H1 (cell line): ENCODE measurements around the gene RPE.

ENCODE experiments used
- JUND ChIP-seq: IDR thresholded peaks from 2 replicates; pipeline ENCODE4 v1.6.1; 2011; ENCODE audit warnings: mild to moderate bottlenecking, improper control_type of control experiment, low read length
- MAFK ChIP-seq: IDR thresholded peaks from 2 replicates; pipeline ENCODE4 v1.6.1; 2012; ENCODE audit warnings: low read depth, mild to moderate bottlenecking, improper control_type of control experiment, low read length
- POLR2A ChIP-seq, 2 experiments: IDR thresholded peaks; 1 replicate in 1 of 2; 2 replicates in 1 of 2; pipeline ENCODE4 v1.6.1; 2011; ENCODE audit warnings: low read depth in 2 of 2, low read length in 2 of 2, mild to moderate bottlenecking in 2 of 2; ENCODE audit errors: control extremely low read depth in 1 of 2
- POLR2AphosphoS5 ChIP-seq: IDR thresholded peaks from 2 replicates; pipeline ENCODE4 v1.6.1; 2011; ENCODE audit warnings: low read depth, low read length
- RAD21 ChIP-seq, 2 experiments: IDR thresholded peaks in 1 of 2; conservative IDR thresholded peaks in 1 of 2; 2 replicates each; pipeline ENCODE4 v1.6.1; 2011; ENCODE audit warnings: low read depth in 2 of 2, low read length in 2 of 2, improper control_type of control experiment in 1 of 2, inconsistent platforms in 1 of 2, mild to moderate bottlenecking in 1 of 2, moderate library complexity in 1 of 2
- SAP30 ChIP-seq: fragments of 300-600 bp; sonication (generic); IDR thresholded peaks from 2 replicates; pipeline ENCODE4 v1.7.1; 2012; ENCODE audit warnings: low read length, moderate library complexity, mild to moderate bottlenecking, inconsistent platforms; ENCODE audit not compliant: insufficient read depth, insufficient replicate concordance
- SP1 ChIP-seq: IDR thresholded peaks from 2 replicates; pipeline ENCODE4 v1.6.1; 2011; ENCODE audit warnings: low read depth, low read length
- TAF1 ChIP-seq: IDR thresholded peaks from 2 replicates; pipeline ENCODE4 v1.6.1; 2011; ENCODE audit warnings: mild to moderate bottlenecking, low read depth, low read length
- TCF12 ChIP-seq: IDR thresholded peaks from 2 replicates; pipeline ENCODE4 v1.6.1; 2011; ENCODE audit warnings: low read depth, mild to moderate bottlenecking, low read length
- YY1 ChIP-seq: IDR thresholded peaks from 2 replicates; pipeline ENCODE4 v1.6.1; 2011; ENCODE audit warnings: low read depth, mild to moderate bottlenecking, low read length
- TF ChIP-seq, protein P1 (sequence below), 3 experiments: IDR thresholded peaks; 1 replicate in 2 of 3; 2 replicates in 1 of 3; pipeline versions ENCODE4 v1.5.1 to v1.6.1; 2011; ENCODE audit warnings: low read length in 3 of 3, mild to moderate bottlenecking in 3 of 3, inconsistent platforms in 2 of 3, low read depth in 1 of 3, moderate library complexity in 1 of 3; ENCODE audit not compliant: insufficient read depth in 1 of 3; ENCODE audit errors: control extremely low read depth in 1 of 3
- TF ChIP-seq, protein P2 (sequence below): IDR thresholded peaks from 2 replicates; pipeline ENCODE4 v1.6.1; 2011; ENCODE audit warnings: low read length, improper control_type of control experiment
- TF ChIP-seq, protein P3 (sequence below): IDR thresholded peaks from 2 replicates; pipeline ENCODE4 v1.6.1; 2012; ENCODE audit warnings: inconsistent platforms

DNA sequence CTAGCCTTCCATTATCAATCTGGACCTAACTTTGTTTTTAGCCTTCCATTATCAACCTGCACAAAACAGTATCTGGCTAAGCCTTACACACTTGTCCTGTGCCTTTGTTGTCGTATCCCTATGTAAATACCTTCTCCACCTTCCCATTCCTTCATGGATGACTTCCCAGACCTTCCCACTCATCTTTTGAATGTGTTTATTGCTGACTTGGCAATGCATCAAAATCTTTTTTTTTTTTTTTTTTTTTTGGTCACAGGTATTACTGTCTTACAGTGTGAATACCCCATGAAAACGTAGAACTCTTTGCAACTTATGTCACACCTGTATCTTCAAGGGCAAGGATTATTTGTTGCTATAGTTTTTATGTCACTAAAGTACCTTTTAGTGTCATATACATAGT lies 25.7 kb downstream of the RPE start:
- no peak for TF ChIP-seq SAP30
- no peak for TF ChIP-seq YY1
- 0 out of 2 replicates have a peak, but pooled peaks have one; percentile 36 for TF ChIP-seq MAFK
- TF ChIP-seq TAF1 = no peak
- no peak for TF ChIP-seq POLR2A (IDR thresholded peaks at IDR 0.05; ENCODE audit: control extremely low read depth in 1 of 2, low read depth in 2 of 2, low read length in 2 of 2)
- no peak for TF ChIP-seq SP1
- TF ChIP-seq JUND = no peak
- TF ChIP-seq, protein P1, sequence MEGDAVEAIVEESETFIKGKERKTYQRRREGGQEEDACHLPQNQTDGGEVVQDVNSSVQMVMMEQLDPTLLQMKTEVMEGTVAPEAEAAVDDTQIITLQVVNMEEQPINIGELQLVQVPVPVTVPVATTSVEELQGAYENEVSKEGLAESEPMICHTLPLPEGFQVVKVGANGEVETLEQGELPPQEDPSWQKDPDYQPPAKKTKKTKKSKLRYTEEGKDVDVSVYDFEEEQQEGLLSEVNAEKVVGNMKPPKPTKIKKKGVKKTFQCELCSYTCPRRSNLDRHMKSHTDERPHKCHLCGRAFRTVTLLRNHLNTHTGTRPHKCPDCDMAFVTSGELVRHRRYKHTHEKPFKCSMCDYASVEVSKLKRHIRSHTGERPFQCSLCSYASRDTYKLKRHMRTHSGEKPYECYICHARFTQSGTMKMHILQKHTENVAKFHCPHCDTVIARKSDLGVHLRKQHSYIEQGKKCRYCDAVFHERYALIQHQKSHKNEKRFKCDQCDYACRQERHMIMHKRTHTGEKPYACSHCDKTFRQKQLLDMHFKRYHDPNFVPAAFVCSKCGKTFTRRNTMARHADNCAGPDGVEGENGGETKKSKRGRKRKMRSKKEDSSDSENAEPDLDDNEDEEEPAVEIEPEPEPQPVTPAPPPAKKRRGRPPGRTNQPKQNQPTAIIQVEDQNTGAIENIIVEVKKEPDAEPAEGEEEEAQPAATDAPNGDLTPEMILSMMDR (IDR thresholded peaks at IDR 0.05; ENCODE audit: control extremely low read depth in 1 of 3, insufficient read depth in 1 of 3, low read depth in 1 of 3, low read length in 3 of 3) = no peak
- TF ChIP-seq, protein P2, sequence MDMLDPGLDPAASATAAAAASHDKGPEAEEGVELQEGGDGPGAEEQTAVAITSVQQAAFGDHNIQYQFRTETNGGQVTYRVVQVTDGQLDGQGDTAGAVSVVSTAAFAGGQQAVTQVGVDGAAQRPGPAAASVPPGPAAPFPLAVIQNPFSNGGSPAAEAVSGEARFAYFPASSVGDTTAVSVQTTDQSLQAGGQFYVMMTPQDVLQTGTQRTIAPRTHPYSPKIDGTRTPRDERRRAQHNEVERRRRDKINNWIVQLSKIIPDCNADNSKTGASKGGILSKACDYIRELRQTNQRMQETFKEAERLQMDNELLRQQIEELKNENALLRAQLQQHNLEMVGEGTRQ = no peak
- TF ChIP-seq RAD21 (IDR thresholded peaks at IDR 0.05 in 1 of 2, conservative IDR thresholded peaks at IDR 0.05 in 1 of 2; ENCODE audit: low read depth in 2 of 2, low read length in 2 of 2) = no peak
- TF ChIP-seq POLR2AphosphoS5 = no peak
- TF ChIP-seq, protein P3, sequence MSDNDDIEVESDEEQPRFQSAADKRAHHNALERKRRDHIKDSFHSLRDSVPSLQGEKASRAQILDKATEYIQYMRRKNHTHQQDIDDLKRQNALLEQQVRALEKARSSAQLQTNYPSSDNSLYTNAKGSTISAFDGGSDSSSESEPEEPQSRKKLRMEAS = no peak
- TF ChIP-seq TCF12 = no peak
